ENCODE measurements around the gene ZNF664. TPM values are rescaled to one million over a fixed set of nuclear protein-coding genes. Genes with fewer than 3 reads are reported as not detected.
A peak's percentile ranks its signal among the peaks of the same experiment; 100 is the strongest.

ZNF664 gene
- polyA plus RNA-seq, 1 donor from 2014 or later = 146 TPM

- H3K4me2 ChIP-seq (ENCODE audit: low read length) = no peak overlapping the region
These were observed 66.3 kb downstream of the ZNF664 start for GRCh38 chr12:124039276-124039675.

GRCh38 chr12:124040291-124040690 is 67.3 kb downstream of the ZNF664 start:
- H3K9ac ChIP-seq (ENCODE audit: low read length) = no peak overlapping the region
- no peaks in the 10 kb centered on the region for H3K9me2 ChIP-seq (ENCODE audit: insufficient read depth, low read length)
- H3K27ac ChIP-seq (ENCODE audit: low read length) = peak overlapping the region; percentile 26
- peak overlapping the region; percentile 42 for H3K4me3 ChIP-seq (ENCODE audit: low read length)
- H4K20me1 ChIP-seq (ENCODE audit: insufficient read depth) = no peaks in the 10 kb centered on the region
- H3F3A ChIP-seq (ENCODE audit: insufficient read depth, low read length, poor library complexity, severe bottlenecking) = no peaks in the 10 kb centered on the region
- no peaks in the 10 kb centered on the region for H3K9me3 ChIP-seq (ENCODE audit: low read length)
- H2AFZ ChIP-seq (ENCODE audit: low read depth, low read length) = no peak overlapping the region
- H3K79me2 ChIP-seq (replicated peaks; ENCODE audit: insufficient read depth, low read length) = no peaks in the 10 kb centered on the region
- no peaks in the 10 kb centered on the region for H3K27me3 ChIP-seq (ENCODE audit: insufficient read depth, low read depth, low read length)
- H3K36me3 ChIP-seq (ENCODE audit: insufficient read depth, low read length) = no peaks in the 10 kb centered on the region
- no peak overlapping the region for H3K4me2 ChIP-seq (ENCODE audit: low read length)
- TF ChIP-seq POLR2AphosphoS5 (IDR thresholded peaks at IDR 0.05) (no peak), EP300 (conservative IDR thresholded peaks at IDR 0.05; ENCODE audit: poor library complexity, severe bottlenecking) (no peak), EZH2 (IDR thresholded peaks at IDR 0.05; ENCODE audit: borderline replicate concordance, insufficient read depth, low read length, poor library complexity, severe bottlenecking) (no peak), RAD21 (conservative IDR thresholded peaks at IDR 0.05) (no peak), MXI1 (conservative IDR thresholded peaks at IDR 0.05; ENCODE audit: poor library complexity, severe bottlenecking) (no peak)
- TF ChIP-seq, protein P1, sequence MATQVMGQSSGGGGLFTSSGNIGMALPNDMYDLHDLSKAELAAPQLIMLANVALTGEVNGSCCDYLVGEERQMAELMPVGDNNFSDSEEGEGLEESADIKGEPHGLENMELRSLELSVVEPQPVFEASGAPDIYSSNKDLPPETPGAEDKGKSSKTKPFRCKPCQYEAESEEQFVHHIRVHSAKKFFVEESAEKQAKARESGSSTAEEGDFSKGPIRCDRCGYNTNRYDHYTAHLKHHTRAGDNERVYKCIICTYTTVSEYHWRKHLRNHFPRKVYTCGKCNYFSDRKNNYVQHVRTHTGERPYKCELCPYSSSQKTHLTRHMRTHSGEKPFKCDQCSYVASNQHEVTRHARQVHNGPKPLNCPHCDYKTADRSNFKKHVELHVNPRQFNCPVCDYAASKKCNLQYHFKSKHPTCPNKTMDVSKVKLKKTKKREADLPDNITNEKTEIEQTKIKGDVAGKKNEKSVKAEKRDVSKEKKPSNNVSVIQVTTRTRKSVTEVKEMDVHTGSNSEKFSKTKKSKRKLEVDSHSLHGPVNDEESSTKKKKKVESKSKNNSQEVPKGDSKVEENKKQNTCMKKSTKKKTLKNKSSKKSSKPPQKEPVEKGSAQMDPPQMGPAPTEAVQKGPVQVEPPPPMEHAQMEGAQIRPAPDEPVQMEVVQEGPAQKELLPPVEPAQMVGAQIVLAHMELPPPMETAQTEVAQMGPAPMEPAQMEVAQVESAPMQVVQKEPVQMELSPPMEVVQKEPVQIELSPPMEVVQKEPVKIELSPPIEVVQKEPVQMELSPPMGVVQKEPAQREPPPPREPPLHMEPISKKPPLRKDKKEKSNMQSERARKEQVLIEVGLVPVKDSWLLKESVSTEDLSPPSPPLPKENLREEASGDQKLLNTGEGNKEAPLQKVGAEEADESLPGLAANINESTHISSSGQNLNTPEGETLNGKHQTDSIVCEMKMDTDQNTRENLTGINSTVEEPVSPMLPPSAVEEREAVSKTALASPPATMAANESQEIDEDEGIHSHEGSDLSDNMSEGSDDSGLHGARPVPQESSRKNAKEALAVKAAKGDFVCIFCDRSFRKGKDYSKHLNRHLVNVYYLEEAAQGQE (IDR thresholded peaks at IDR 0.05; ENCODE audit: borderline replicate concordance) = no peak

More at GRCh38 chr12:124039276-124039675, 66.3 kb downstream of the ZNF664 start:
- no peak overlapping the region for H2AFZ ChIP-seq (ENCODE audit: low read depth, low read length)
- H3K4me3 ChIP-seq (ENCODE audit: low read length) = no peak overlapping the region
- no peak overlapping the region for H3K9ac ChIP-seq (ENCODE audit: low read length)
- no peaks in the 10 kb centered on the region for H3K79me2 ChIP-seq (replicated peaks; ENCODE audit: insufficient read depth, low read length)
- H4K20me1 ChIP-seq (ENCODE audit: insufficient read depth) = no peaks in the 10 kb centered on the region
- no peaks in the 10 kb centered on the region for H3F3A ChIP-seq (ENCODE audit: insufficient read depth, low read length, poor library complexity, severe bottlenecking)
- H3K27me3 ChIP-seq (ENCODE audit: insufficient read depth, low read depth, low read length) = no peaks in the 10 kb centered on the region
- H3K9me2 ChIP-seq (ENCODE audit: insufficient read depth, low read length) = no peaks in the 10 kb centered on the region
- H3K27ac ChIP-seq (ENCODE audit: low read length) = no peak overlapping the region
- no peaks in the 10 kb centered on the region for H3K36me3 ChIP-seq (ENCODE audit: insufficient read depth, low read length)
- H3K9me3 ChIP-seq (ENCODE audit: low read length) = no peaks in the 10 kb centered on the region
- TF ChIP-seq POLR2AphosphoS5 (IDR thresholded peaks at IDR 0.05) = no peak
- no peak for TF ChIP-seq MXI1 (conservative IDR thresholded peaks at IDR 0.05; ENCODE audit: poor library complexity, severe bottlenecking)
- no peak for TF ChIP-seq EP300 (conservative IDR thresholded peaks at IDR 0.05; ENCODE audit: poor library complexity, severe bottlenecking)
- TF ChIP-seq SMC3 (conservative IDR thresholded peaks at IDR 0.05; ENCODE audit: poor library complexity) = no peak
- no peak for TF ChIP-seq RAD21 (conservative IDR thresholded peaks at IDR 0.05)
- TF ChIP-seq TAF1 (IDR thresholded peaks at IDR 0.05; ENCODE audit: low read depth) = no peak
- TF ChIP-seq, protein P1 (IDR thresholded peaks at IDR 0.05; ENCODE audit: borderline replicate concordance) = no peak
- no peak for TF ChIP-seq EZH2 (IDR thresholded peaks at IDR 0.05; ENCODE audit: borderline replicate concordance, insufficient read depth, low read length, poor library complexity, severe bottlenecking)
- no peak for TF ChIP-seq CTCF (IDR thresholded peaks at IDR 0.05; ENCODE audit: poor library complexity, severe bottlenecking)
